CD4-positive, alpha-beta memory T cell (primary cell): ENCODE results near the gene UNK. TPM values are rescaled to one million over a fixed set of nuclear protein-coding genes. Genes with fewer than 3 reads are reported as not detected.
A peak's percentile ranks its signal among the peaks of the same experiment; 100 is the strongest.

ENCODE experiments used
- CTCF ChIA-PET: fragments of 350-600 bp; sonication (Branson Sonifier 250); formaldehyde crosslinking; loops from one replicate; lab custom pipeline; 2021; ENCODE audit warnings: inconsistent platforms; ENCODE audit not compliant: partially characterized antibody; lab: Charles Lee
- POLR2A ChIA-PET: fragments of 350-600 bp; sonication (Branson Sonifier 250); formaldehyde crosslinking; loops from one replicate; lab custom pipeline; 2021; ENCODE audit not compliant: partially characterized antibody; lab: Charles Lee
- DNase-seq, 5 donors: peaks; one replicate each; pipeline versions ENCODE4 v3.0.0 to v3.0.0-alpha.2; 2020 to 2022; ENCODE audit warnings: mixed read lengths in 1 of 5
- H3K27ac ChIP-seq: one replicate; pipeline ENCODE4 v1.7.0; 2013; ENCODE audit warnings: low read depth, low read length
- H3K27me3 ChIP-seq: 2 replicates; pipeline ENCODE4 v1.7.0; 2013; ENCODE audit warnings: mild to moderate bottlenecking, low read length, moderate library complexity; ENCODE audit not compliant: insufficient read depth
- H3K36me3 ChIP-seq: 2 replicates; pipeline ENCODE4 v1.7.0; 2013; ENCODE audit warnings: mild to moderate bottlenecking, low read length, moderate library complexity; ENCODE audit not compliant: insufficient read depth
- H3K4me1 ChIP-seq: 2 replicates; pipeline ENCODE4 v1.7.0; 2013; ENCODE audit warnings: mild to moderate bottlenecking, low read length, moderate library complexity; ENCODE audit not compliant: insufficient read depth
- H3K4me3 ChIP-seq, 2 donors: one replicate each; pipeline ENCODE4 v1.7.0; 2013; ENCODE audit warnings: low read length in 2 of 2, mild to moderate bottlenecking in 1 of 2
- H3K9me3 ChIP-seq, 2 donors: one replicate each; pipeline ENCODE4 v1.7.0; 2013; ENCODE audit warnings: low read length in 2 of 2, control low read depth in 1 of 2; ENCODE audit not compliant: control insufficient read depth in 1 of 2
- H3K27ac Mint-ChIP-seq, 7 donors: one replicate each; pipeline ENCODE4 v1.8.0; 2020 to 2021; ENCODE audit warnings: mixed read lengths in 7 of 7, mild to moderate bottlenecking in 6 of 7, inconsistent platforms in 3 of 7, moderate library complexity in 3 of 7
- H3K27me3 Mint-ChIP-seq, 2 donors: one replicate each; pipeline ENCODE4 v1.8.0; 2020 to 2021; ENCODE audit warnings: mixed read lengths in 2 of 2
- H3K36me3 Mint-ChIP-seq, 2 donors: one replicate each; pipeline ENCODE4 v1.8.0; 2020 to 2021; ENCODE audit warnings: mixed read lengths in 2 of 2, inconsistent platforms in 1 of 2, mild to moderate bottlenecking in 1 of 2
- H3K4me1 Mint-ChIP-seq, 4 donors: one replicate each; pipeline ENCODE4 v1.8.0; 2020 to 2021; ENCODE audit warnings: mixed read lengths in 4 of 4, mild to moderate bottlenecking in 1 of 4
- H3K4me3 Mint-ChIP-seq, 8 donors: one replicate each; pipeline ENCODE4 v1.8.0; 2020 to 2021; ENCODE audit warnings: mixed read lengths in 8 of 8, mild to moderate bottlenecking in 7 of 8, moderate library complexity in 6 of 8, inconsistent platforms in 3 of 8
- H3K9me3 Mint-ChIP-seq, 8 donors: one replicate each; pipeline ENCODE4 v1.8.0; 2020 to 2021; ENCODE audit warnings: mixed read lengths in 8 of 8, mild to moderate bottlenecking in 5 of 8, inconsistent platforms in 3 of 8, moderate library complexity in 1 of 8
- intact Hi-C: fragments of 100-400 bp; cut with micrococcal nuclease; formaldehyde crosslinking; loops from one replicate; pipeline ENCODE4 v1.15.1; 2023
- polyA plus RNA-seq, 2 donors: library from polyadenylated mRNA; unstranded; fragments of 300-500 nt; fragmentation: Illumina TruSeq; gene quantifications; one replicate each; pipeline ENCODE4 v1.2.3, GENCODE V29; 2021
- total RNA-seq, 2 experiments: library from RNA; stranded (reverse); gene quantifications; one replicate each; pipeline ENCODE4 v1.2.3, GENCODE V29; 2021

The UNK gene
- total and polyA plus RNA-seq, 4 experiments from 2014 or later: 22.2 to 48.1 (median 34.4) TPM

GRCh38 chr17:75840799-75841164 lies 56.2 kb downstream of the UNK start:
- peak overlapping the region in 1 of 7 donors; percentile 52 for H3K27ac Mint-ChIP-seq
- ChIA-PET POLR2A (interaction anchor here (0.7 to 26.2 kb wide), 6 partner anchors 8 to 61 kb away, joined by 3 to 556 read pairs (median 6); partner anchors contain the start of gene UNK), CTCF (interaction anchor here (0.6 to 2.2 kb wide), 3 partner anchors 10 to 58 kb away, joined by 3 to 6 read pairs (median 4); no protein-coding TSS in a partner anchor)
- Histone ChIP-seq H3K27ac (no peak overlapping the region), H3K4me3 (no peak overlapping the region), H3K9me3 (no peaks in the 10 kb centered on the region), H3K27me3 (no peaks in the 10 kb centered on the region), H3K36me3 (peaks cover 30% of the 10 kb centered on the region), H3K4me1 (peaks cover 34% of the 10 kb centered on the region)
- H3K4me3 Mint-ChIP-seq: peak overlapping the region in 2 of 8 donors; percentile 20 to 49
- H3K36me3 Mint-ChIP-seq: peaks cover 11 to 40% of the 10 kb centered on the region in 2 donors
- intact Hi-C loops: no loop called here
- H3K9me3 Mint-ChIP-seq: no peaks in the 10 kb centered on the region
- DNase-seq: no peak
- no peaks in the 10 kb centered on the region for H3K27me3 Mint-ChIP-seq
- H3K4me1 Mint-ChIP-seq: peaks cover 2 to 24% (median 10%) of the 10 kb centered on the region in 4 donors

DNA sequence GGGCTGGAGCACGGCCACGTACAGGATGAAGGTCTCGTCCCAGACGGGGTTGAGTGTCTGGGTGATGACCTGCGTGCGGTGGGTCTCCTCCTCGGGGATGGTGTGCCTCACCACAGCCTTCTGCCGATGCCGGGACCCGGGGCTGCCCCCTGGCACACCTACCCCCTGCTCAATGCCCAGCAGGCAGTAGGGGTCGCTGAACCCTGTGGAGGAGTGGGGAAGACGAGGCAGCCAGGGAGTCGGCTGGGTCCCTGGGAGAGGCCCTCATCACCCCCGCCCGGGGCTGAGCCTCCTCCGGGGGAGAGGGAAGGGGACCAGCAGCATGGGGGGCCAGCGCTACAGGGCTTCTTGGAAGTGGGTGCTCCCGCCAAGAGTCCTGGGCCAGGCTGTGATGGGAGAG lies 57.8 kb downstream of the UNK start:
- H3K4me3 ChIP-seq: peak overlapping the region in 1 of 2 donors; percentile 90
- ChIA-PET POLR2A (interaction anchor here (5.3 to 26.2 kb wide), 6 partner anchors 8 to 62 kb away, joined by 79 to 563 read pairs (median 148); partner anchors contain the start of genes TRIM47, TRIM65, UNK and WBP2), CTCF (interaction anchor here (0.7 to 1.6 kb wide), 3 partner anchors 9 to 69 kb away, joined by 3 to 8 read pairs (median 4); no protein-coding TSS in a partner anchor)
- H3K27me3 Mint-ChIP-seq: no peaks in the 10 kb centered on the region
- H3K4me1 ChIP-seq: peaks cover 34% of the 10 kb centered on the region
- no peaks in the 10 kb centered on the region for H3K27me3 ChIP-seq
- H3K4me1 Mint-ChIP-seq: peaks cover 2 to 28% (median 10%) of the 10 kb centered on the region in 4 donors
- peak overlapping the region; percentile 90 for H3K27ac ChIP-seq
- intact Hi-C loops: no loop called here
- no peak for DNase-seq
- peak overlapping the region in 7 of 8 donors; percentile 25 to 96 (median 92) for H3K4me3 Mint-ChIP-seq
- peaks cover 27% of the 10 kb centered on the region for H3K36me3 ChIP-seq
- H3K9me3 Mint-ChIP-seq: no peaks in the 10 kb centered on the region
- H3K27ac Mint-ChIP-seq: peak overlapping the region in 2 of 7 donors; percentile 60 to 88
- peaks cover 14 to 42% of the 10 kb centered on the region in 2 donors for H3K36me3 Mint-ChIP-seq
- no peaks in the 10 kb centered on the region for H3K9me3 ChIP-seq

DNA sequence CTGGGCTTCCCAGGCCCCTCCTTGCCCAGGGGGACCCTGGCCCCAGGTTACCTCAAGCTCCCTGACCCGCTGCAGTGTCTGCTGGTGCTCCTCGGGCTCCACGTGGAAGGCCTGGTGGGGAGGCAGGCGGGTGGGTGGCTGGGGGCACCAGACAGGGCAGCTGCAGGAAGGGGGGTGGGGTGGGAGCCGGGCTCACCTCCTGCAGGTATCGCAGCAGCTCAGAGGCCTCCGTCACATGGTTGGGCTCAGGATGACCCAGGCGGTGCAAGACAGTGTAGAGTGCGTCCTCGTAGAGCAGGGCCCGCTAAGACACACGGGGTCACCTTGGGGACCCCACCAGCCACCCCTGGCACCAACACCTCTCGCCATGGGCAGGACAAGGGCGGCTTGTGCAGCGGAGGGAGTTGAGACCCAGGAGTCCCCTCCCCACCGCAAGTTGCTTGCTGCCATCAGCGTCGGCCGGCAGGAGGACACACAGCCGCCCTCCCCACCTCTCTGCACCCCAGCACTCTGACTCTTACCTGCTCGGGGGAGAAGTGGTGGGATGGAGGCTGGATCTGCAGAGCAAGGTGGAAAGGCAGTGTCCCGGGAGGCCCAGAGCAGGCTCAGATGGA lies 58.5 kb downstream of the UNK start:
- Mint-ChIP-seq H3K4me1 (peaks cover 2 to 32% (median 13%) of the 10 kb centered on the region in 4 donors), H3K36me3 (peaks cover 10 to 43% of the 10 kb centered on the region in 2 donors), H3K27ac (peak overlapping the region; percentile 63 to 96 (median 95)), H3K9me3 (no peaks in the 10 kb centered on the region), H3K4me3 (peak overlapping the region; percentile 91 to 97 (median 94)), H3K27me3 (no peaks in the 10 kb centered on the region)
- peak overlapping the region; percentile 90 for H3K27ac ChIP-seq
- POLR2A ChIA-PET: interaction anchor here (0.7 to 26.2 kb wide), 12 partner anchors 9 to 210 kb away, joined by 3 to 563 read pairs (median 48); partner anchors contain the start of genes SMIM5, TRIM47, TRIM65 and UNK
- H3K4me1 ChIP-seq: peaks cover 36% of the 10 kb centered on the region
- DNase-seq: peak in 2 of 5 donors; percentile 34 to 39
- H3K9me3 ChIP-seq: no peaks in the 10 kb centered on the region
- H3K36me3 ChIP-seq: peaks cover 28% of the 10 kb centered on the region
- peak overlapping the region; percentile 90 to 91 for H3K4me3 ChIP-seq
- H3K27me3 ChIP-seq: no peaks in the 10 kb centered on the region
- intact Hi-C loops: loop anchor here (1.0 kb wide), 2 partner anchors 11 to 33 kb away; no protein-coding TSS in a partner anchor
- CTCF ChIA-PET: interaction anchor here (0.6 to 5.2 kb wide), 12 partner anchors 8 to 94 kb away, joined by 3 to 35 read pairs (median 4); partner anchors contain the start of genes TRIM65 and WBP2

DNA sequence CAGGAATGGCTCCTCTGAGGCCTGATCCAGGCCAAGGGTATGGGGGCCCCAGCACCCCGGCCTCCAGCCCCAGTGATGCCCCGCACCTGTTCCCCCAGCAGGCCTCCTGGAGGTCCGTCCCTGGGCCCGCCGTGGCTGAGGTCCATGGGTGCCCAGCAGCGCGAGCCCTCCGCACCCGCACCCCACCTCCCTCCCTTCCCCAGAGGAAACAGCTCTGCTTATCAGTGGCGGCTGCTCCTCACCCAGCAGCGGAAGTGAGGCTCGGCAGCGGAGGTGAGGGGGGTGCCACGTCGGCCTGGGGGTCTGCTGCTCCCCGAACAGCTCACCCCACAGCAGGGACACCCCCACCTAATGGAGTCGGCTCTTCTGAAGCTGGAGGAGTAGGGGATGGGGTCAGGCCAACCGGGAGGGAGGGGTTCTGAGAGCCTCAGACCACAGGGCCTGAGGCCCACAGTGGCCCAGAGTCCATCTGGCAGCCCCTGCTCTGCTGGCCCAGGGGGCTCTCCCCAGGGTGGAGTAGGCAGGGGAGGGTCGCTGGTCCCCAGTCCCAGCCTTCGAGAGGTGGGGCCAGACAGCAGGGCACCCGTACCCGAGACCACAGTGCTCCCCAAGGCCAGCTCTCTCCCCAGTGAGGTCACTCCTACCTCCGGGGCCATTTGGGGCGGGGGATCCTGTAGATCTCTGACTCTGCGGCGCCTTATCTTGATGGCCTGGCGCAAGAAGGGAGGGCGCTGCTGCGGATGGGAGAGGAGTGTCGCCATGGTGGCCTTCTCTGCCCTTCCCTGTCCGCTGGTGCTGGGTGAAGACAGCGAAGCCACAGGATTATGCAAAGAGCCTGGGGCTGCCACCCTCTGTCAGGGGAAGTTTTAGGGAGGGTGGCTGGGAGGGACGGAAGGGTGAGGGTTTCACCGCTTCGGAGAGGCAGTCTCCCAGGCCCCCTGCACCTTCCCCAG lies 59.2 kb downstream of the UNK start, which contains the start of gene UNC13D:
TSS of gene UNC13D (minus strand) at position 828 of the 953 bp plus-strand sequence. CDS start at position 761, 67 bp downstream.
- Mint-ChIP-seq H3K4me1 (peaks cover 5 to 39% (median 19%) of the 10 kb centered on the region in 4 donors), H3K27me3 (no peaks in the 10 kb centered on the region), H3K4me3 (peak within 1 kb of the TSS; percentile 91 to 97 (median 94)), H3K9me3 (no peaks in the 10 kb centered on the region), H3K27ac (peak within 1 kb of the TSS; percentile 90 to 96 (median 95)), H3K36me3 (peaks cover 17 to 45% of the 10 kb centered on the region in 2 donors)
- Histone ChIP-seq H3K4me3 (peak within 1 kb of the TSS; percentile 90 to 91), H3K27me3 (no peaks in the 10 kb centered on the region), H3K4me1 (peaks cover 44% of the 10 kb centered on the region), H3K36me3 (peaks cover 35% of the 10 kb centered on the region), H3K27ac (peak within 1 kb of the TSS; percentile 90), H3K9me3 (no peaks in the 10 kb centered on the region)
- DNase-seq: peak; percentile 61 to 80 (median 65)
- ChIA-PET POLR2A (interaction anchor here (0.7 to 26.2 kb wide), 20 partner anchors 9 to 421 kb away, joined by 3 to 563 read pairs (median 4); partner anchors contain the start of genes FBF1, GALK1, MRPL38 and SMIM5), CTCF (interaction anchor here (0.6 to 6.8 kb wide), 16 partner anchors 8 to 95 kb away, joined by 3 to 46 read pairs (median 6); partner anchors contain the start of genes GALK1, TRIM65, UNK and WBP2)
- intact Hi-C loops: loop anchor here (1.0 kb wide), 3 partner anchors 11 to 32 kb away; partner anchors contain the start of gene WBP2

DNA sequence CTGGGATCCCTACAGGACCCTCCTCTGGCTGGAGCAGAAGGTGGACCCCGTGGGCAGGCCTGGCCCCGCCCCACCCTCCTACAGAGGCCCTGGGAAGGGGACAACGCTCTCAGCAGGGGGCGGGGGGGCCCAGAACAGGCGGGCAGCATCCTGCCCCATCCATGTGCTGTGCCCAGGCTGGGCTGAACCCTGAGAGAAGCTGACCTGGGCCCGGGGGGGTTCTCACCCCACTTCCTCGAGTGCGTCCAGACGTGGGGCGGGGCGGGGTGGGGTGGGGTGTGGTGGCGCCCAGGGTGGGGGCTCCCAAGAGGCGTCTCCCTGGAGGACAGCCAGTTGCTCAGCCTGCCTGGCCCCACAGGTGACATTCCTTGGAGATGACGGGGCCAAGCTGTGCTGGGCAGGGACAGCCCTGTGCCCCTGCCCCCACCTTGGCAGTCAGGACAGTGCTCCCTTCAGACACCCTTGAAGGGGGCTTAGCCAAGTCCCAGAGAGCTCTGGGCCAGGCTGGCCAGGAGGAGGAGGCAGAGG lies 60.0 kb downstream of the UNK start:
- Mint-ChIP-seq H3K27ac (peak overlapping the region; percentile 76 to 96 (median 95)), H3K4me3 (peak overlapping the region in 7 of 8 donors; percentile 52 to 97 (median 94)), H3K4me1 (peaks cover 5 to 39% (median 22%) of the 10 kb centered on the region in 4 donors), H3K9me3 (no peaks in the 10 kb centered on the region), H3K27me3 (no peaks in the 10 kb centered on the region), H3K36me3 (peaks cover 18 to 45% of the 10 kb centered on the region in 2 donors)
- intact Hi-C loops: loop anchor here (1.0 kb wide), 1 partner anchor 11 kb away; the partner anchor contains the start of gene WBP2
- ChIA-PET POLR2A (interaction anchor here (0.9 to 26.2 kb wide), 16 partner anchors 10 to 421 kb away, joined by 3 to 563 read pairs (median 12); partner anchors contain the start of genes FBF1, GALK1, MRPL38 and SMIM5), CTCF (interaction anchor here (0.7 to 6.8 kb wide), 15 partner anchors 9 to 95 kb away, joined by 3 to 46 read pairs (median 8); partner anchors contain the start of genes GALK1, TRIM65, UNK and WBP2)
- H3K27me3 ChIP-seq: no peaks in the 10 kb centered on the region
- H3K4me3 ChIP-seq: peak overlapping the region; percentile 90 to 91
- peaks cover 42% of the 10 kb centered on the region for H3K36me3 ChIP-seq
- no peak for DNase-seq
- no peaks in the 10 kb centered on the region for H3K9me3 ChIP-seq
- H3K4me1 ChIP-seq: peaks cover 49% of the 10 kb centered on the region
- peak overlapping the region; percentile 90 for H3K27ac ChIP-seq
